Measurements from ENCODE around the gene ANKRD33B. TPM values are rescaled to one million over a fixed set of nuclear protein-coding genes. Genes with fewer than 3 reads are reported as not detected.

The ANKRD33B gene
- total RNA-seq, 6 experiments from 2014 or later, result 6.3 to 13.2 (median 11.9) TPM

- Mint-ChIP-seq H3K27ac (no peak overlapping the region), H3K36me3 (ENCODE audit: low read depth) (0 out of 2 replicates have a peak, but pooled peaks cover 4% of the 10 kb centered on the region), H3K9me3 (no peaks in the 10 kb centered on the region), H3K4me1 (ENCODE audit: low read depth) (peaks cover 73% of the 10 kb centered on the region), H3K27me3 (ENCODE audit: insufficient read depth) (peaks cover 4% of the 10 kb centered on the region), H3K4me3 (no peak overlapping the region)
- no peak for TF ChIP-seq CTCF (IDR thresholded peaks at IDR 0.05)
- DNase-seq, result no peak
Measured at GRCh38 chr5:10596886-10597451, 33.1 kb downstream of the ANKRD33B start.

- Mint-ChIP-seq H3K27me3 (ENCODE audit: insufficient read depth) (peaks cover 1% of the 10 kb centered on the region; the same call in 1 of the 2 replicates), H3K27ac (no peak overlapping the region), H3K36me3 (ENCODE audit: low read depth) (0 out of 2 replicates have a peak, but pooled peaks cover 4% of the 10 kb centered on the region), H3K9me3 (no peaks in the 10 kb centered on the region), H3K4me1 (ENCODE audit: low read depth) (peaks cover 76% of the 10 kb centered on the region), H3K4me3 (no peak overlapping the region)
- TF ChIP-seq CTCF (IDR thresholded peaks at IDR 0.05), result no peak
- no peak for DNase-seq
Measured at GRCh38 chr5:10599113-10599512, 35.2 kb downstream of the ANKRD33B start.

GRCh38 chr5:10599862-10600284, 36.0 kb downstream of the ANKRD33B start:
- TF ChIP-seq CTCF (IDR thresholded peaks at IDR 0.05), result no peak
- H3K27ac Mint-ChIP-seq, result 0 out of 2 replicates have a peak overlapping the region, but pooled peaks have one; percentile 1
- 0 out of 2 replicates have a peak, but pooled peaks cover 4% of the 10 kb centered on the region for H3K36me3 Mint-ChIP-seq (ENCODE audit: low read depth)
- no peak overlapping the region for H3K4me3 Mint-ChIP-seq
- peaks cover 69% of the 10 kb centered on the region for H3K4me1 Mint-ChIP-seq (ENCODE audit: low read depth)
- H3K9me3 Mint-ChIP-seq, result no peaks in the 10 kb centered on the region
- peaks cover 1% of the 10 kb centered on the region; the same call in 1 of the 2 replicates for H3K27me3 Mint-ChIP-seq (ENCODE audit: insufficient read depth)
- peak; percentile 56 for DNase-seq

- Mint-ChIP-seq H3K9me3 (no peaks in the 10 kb centered on the region), H3K36me3 (ENCODE audit: low read depth) (peaks cover 6% of the 10 kb centered on the region; the same call in 1 of the 2 replicates), H3K27ac (peak overlapping the region; percentile 82), H3K4me1 (ENCODE audit: low read depth) (peaks cover 62% of the 10 kb centered on the region), H3K4me3 (peak overlapping the region; percentile 79; the same call in 1 of the 2 replicates), H3K27me3 (ENCODE audit: insufficient read depth) (no peaks in the 10 kb centered on the region; the same call in 1 of the 2 replicates)
- TF ChIP-seq CTCF (IDR thresholded peaks at IDR 0.05), result peak; percentile 52
- DNase-seq, result no peak
Measured at GRCh38 chr5:10600626-10601245, 36.9 kb downstream of the ANKRD33B start.

- Mint-ChIP-seq H3K36me3 (ENCODE audit: low read depth) (peaks cover 6% of the 10 kb centered on the region; the same call in 1 of the 2 replicates), H3K4me3 (peak overlapping the region; percentile 79), H3K27me3 (ENCODE audit: insufficient read depth) (no peaks in the 10 kb centered on the region; the same call in 1 of the 2 replicates), H3K9me3 (no peaks in the 10 kb centered on the region), H3K4me1 (ENCODE audit: low read depth) (peaks cover 57% of the 10 kb centered on the region), H3K27ac (peak overlapping the region; percentile 82)
- peak; percentile 92 for DNase-seq
- no peak for TF ChIP-seq CTCF (IDR thresholded peaks at IDR 0.05)
Measured at GRCh38 chr5:10601246-10602030, 37.6 kb downstream of the ANKRD33B start.

Measured in HFFc6 (cell line).